ENCODE data around the gene ZNF169.
"Not testable (repeated sequence)": the region's sequence is repeated elsewhere in the genome, so short reads cannot be mapped to it uniquely, and the experiment has no call there.

The ZNF169 gene

GRCh38 chr9:94341703-94342102, 82.6 kb downstream of the ZNF169 start:
- H3K27me3 ChIP-seq (ENCODE audit: control insufficient read depth in 2 of 2, insufficient read depth in 2 of 2, low read length in 2 of 2); H3K27ac ChIP-seq (ENCODE audit: low read depth in 2 of 2, low read length in 2 of 2); H3K4me3 ChIP-seq (ENCODE audit: low read length in 2 of 2); H3K9me3 ChIP-seq (ENCODE audit: control insufficient read depth in 2 of 2, low read length in 2 of 2); H3K36me3 ChIP-seq (ENCODE audit: control insufficient read depth in 2 of 2, insufficient read depth in 2 of 2, low read length in 2 of 2); H3K4me1 ChIP-seq (ENCODE audit: control insufficient read depth in 2 of 2, insufficient read depth in 2 of 2, low read length in 2 of 2); H3K9ac ChIP-seq (ENCODE audit: low read depth in 1 of 2, low read length in 2 of 2): not testable (repeated sequence)

GRCh38 chr9:94347451-94347850, 88.4 kb downstream of the ZNF169 start:
- not testable (repeated sequence) for H3K4me1 ChIP-seq (ENCODE audit: control insufficient read depth in 2 of 2, insufficient read depth in 2 of 2, low read length in 2 of 2); H3K27ac ChIP-seq (ENCODE audit: low read depth in 2 of 2, low read length in 2 of 2); H3K9me3 ChIP-seq (ENCODE audit: control insufficient read depth in 2 of 2, low read length in 2 of 2); H3K36me3 ChIP-seq (ENCODE audit: control insufficient read depth in 2 of 2, insufficient read depth in 2 of 2, low read length in 2 of 2); H3K27me3 ChIP-seq (ENCODE audit: control insufficient read depth in 2 of 2, insufficient read depth in 2 of 2, low read length in 2 of 2); H3K4me3 ChIP-seq (ENCODE audit: low read length in 2 of 2); H3K9ac ChIP-seq (ENCODE audit: low read depth in 1 of 2, low read length in 2 of 2)

GRCh38 chr9:94348754-94349153, 89.7 kb downstream of the ZNF169 start:
- not testable (repeated sequence) for H3K4me3 ChIP-seq (ENCODE audit: low read length in 2 of 2); H3K27me3 ChIP-seq (ENCODE audit: control insufficient read depth in 2 of 2, insufficient read depth in 2 of 2, low read length in 2 of 2); H3K9ac ChIP-seq (ENCODE audit: low read depth in 1 of 2, low read length in 2 of 2); H3K36me3 ChIP-seq (ENCODE audit: control insufficient read depth in 2 of 2, insufficient read depth in 2 of 2, low read length in 2 of 2); H3K27ac ChIP-seq (ENCODE audit: low read depth in 2 of 2, low read length in 2 of 2); H3K4me1 ChIP-seq (ENCODE audit: control insufficient read depth in 2 of 2, insufficient read depth in 2 of 2, low read length in 2 of 2); H3K9me3 ChIP-seq (ENCODE audit: control insufficient read depth in 2 of 2, low read length in 2 of 2)

Measured in mucosa of rectum (tissue), 2 donors.